HT-29 (cell line): Measurements from ENCODE around the gene NUP210. TPM values are rescaled to one million over a fixed set of nuclear protein-coding genes. Genes with fewer than 3 reads are reported as not detected.

Source experiments
- DNase-seq: peaks from one replicate; pipeline ENCODE4 v3.0.0-alpha.2; 2015; ENCODE audit warnings: low spot score
- total RNA-seq: library from RNA; depleted of rRNA; stranded (reverse); fragments of >200 nt; shearing (Covaris generic); gene quantifications from 2 replicates; pipeline ENCODE4 v1.2.3, GENCODE V29; 2014

The NUP210 gene
- total RNA-seq, 1 experiment from 2014 or later = 77.2 TPM

DNA sequence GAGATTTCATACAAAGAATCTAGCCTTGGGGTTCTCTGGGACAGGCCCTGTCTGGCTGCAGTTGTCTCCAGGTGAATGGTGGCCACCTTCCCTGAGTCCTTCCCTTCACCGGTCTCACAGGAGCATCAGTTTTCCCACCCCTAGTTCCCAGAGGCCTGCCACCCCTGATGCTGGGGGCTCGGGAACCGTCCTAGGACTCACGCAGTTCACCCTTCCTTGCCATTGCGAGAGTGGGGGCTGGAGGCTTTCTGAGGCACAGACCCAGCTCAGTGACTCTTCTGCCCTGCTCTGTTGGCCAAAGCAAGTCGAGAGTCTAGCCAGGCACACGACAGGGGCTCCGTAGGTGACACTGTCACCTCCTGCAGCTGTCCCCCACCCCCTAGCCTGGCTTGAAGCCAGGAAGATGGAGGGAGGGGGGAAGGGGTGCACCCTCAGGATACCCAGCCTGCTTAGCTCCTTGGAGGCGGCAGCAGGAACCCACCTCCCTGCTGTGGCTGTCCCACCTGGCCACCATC, 130.3 kb downstream of the NUP210 start:
- DNase-seq = no peak

DNA sequence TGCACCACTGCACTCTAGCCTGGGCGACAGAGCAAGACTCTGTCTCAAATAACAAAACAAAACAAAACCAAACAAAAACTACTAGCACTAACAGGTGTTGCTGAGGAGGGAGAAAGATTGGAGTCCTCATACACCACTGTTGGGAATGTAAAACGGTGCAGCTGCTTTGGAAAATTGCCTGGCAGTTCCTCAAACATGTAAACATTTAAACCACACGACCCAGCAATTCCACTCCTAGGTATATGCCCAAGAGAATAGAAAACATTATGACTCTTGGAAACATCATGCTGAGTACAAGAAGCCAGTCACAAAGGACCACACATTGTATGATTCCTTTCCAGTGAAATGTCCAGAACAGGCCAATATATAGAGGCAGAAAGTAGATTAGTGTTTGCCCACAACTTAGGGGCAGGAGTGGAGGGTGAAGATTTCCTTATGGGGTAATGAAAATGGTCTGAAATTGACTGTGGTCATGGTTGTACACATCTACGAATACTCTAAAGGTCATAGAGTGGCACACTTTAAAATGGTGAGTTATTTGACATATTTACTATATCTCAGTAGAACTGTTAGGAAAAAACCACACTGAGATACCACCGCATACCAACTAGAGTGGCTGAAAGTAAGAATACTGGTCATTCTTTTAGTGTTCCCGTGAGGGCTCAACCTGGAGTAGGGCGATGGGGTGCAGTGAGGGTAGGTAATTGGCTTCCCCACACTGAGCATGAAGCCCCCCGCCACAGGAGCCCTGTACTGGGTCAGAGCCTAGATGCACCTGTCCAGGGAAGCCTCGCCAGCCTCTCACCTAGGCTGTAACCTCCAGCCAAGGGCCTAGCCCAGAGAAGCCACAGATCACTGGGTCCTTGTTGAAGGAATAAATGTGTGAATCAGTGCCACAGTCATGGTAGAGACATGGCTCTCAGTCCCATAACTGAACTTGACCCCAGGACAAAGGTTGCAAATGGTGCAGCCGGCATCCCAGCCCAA, 131.1 kb downstream of the NUP210 start:
- DNase-seq = no peak

DNA sequence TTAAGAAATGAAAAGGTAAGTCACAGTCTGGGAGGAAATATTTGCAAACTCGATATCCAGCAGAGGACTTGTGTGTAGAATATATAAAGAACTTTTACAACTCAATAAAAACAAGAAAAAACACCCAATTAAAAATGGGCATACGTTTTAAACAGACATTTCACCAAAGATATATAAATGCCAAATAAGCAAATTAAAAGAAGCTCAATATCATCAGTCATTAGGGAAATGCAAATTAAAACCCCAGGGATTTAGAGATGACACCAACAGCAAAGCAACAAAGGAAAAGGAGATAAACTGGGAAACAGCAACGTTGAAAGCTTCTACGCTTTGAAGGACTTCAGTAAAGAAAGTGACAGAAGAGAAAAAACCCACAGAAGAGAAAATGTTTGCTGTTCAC, 132.3 kb downstream of the NUP210 start:
- no peak for DNase-seq

DNA sequence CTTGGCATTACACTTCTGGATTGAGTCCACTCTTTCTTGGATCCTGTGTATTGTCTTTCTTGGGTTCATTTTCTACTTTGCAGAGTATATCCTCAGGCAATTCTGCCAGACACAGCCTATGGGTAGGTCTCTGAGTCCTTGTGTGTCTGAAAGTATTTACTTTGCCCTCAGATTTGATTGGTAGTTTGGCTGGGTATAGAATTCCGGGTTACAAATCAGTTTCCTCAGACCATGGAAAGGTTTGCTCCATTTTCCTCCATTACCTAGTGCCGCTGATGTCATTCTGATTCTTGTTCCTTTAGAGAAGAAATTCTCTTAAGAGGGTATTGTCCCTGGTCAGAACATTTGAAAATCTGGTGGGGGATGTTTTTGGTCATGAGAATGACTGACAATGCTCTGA, 133.2 kb downstream of the NUP210 start:
- no peak for DNase-seq

DNA sequence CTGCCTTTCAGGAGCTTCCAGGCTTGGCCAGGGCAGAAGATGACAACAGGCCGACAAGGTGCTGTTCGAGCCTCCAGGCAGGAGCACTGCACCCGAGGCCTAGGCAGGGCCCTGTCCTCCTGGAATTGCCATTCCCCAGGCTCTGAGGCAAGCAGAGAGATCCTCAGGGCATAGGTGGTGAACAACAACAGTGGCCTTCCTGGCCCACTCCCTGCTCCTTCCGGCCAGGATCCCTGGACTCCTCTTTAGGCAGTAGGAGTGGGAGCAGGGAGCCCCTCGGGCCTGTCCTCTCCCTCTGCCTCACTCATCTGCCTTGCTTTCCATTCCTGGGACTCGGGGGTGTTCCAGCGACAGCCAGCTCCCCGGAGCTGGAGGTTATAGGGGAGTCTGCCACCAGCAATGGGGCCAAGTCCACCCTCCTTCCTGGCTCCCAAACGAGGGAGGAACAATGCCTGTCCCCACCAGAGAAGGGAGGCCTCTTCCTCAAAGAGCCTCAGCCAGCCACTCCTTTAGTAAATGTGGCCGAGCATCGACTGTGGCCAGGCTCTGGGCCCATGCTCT, 135.0 kb downstream of the NUP210 start:
- no peak for DNase-seq

DNA sequence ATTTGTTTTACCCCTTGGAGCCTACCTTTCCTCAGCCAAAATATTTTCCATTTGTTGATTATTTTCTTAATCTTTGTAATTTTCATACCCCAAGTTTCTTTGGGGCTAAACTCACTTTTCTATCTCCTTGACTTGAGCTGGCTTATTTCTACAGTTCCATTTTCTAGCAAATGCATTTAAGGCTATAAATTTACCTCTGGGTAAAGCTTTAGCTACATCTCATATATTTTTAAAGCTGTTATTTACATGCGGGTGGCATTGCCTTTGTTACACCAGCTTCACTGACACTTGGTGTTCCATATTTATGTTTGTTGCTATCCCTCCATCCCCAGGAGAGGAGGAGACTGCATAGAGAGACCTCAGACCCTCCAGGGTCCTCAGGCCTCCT, 136.3 kb downstream of the NUP210 start:
- no peak for DNase-seq

DNA sequence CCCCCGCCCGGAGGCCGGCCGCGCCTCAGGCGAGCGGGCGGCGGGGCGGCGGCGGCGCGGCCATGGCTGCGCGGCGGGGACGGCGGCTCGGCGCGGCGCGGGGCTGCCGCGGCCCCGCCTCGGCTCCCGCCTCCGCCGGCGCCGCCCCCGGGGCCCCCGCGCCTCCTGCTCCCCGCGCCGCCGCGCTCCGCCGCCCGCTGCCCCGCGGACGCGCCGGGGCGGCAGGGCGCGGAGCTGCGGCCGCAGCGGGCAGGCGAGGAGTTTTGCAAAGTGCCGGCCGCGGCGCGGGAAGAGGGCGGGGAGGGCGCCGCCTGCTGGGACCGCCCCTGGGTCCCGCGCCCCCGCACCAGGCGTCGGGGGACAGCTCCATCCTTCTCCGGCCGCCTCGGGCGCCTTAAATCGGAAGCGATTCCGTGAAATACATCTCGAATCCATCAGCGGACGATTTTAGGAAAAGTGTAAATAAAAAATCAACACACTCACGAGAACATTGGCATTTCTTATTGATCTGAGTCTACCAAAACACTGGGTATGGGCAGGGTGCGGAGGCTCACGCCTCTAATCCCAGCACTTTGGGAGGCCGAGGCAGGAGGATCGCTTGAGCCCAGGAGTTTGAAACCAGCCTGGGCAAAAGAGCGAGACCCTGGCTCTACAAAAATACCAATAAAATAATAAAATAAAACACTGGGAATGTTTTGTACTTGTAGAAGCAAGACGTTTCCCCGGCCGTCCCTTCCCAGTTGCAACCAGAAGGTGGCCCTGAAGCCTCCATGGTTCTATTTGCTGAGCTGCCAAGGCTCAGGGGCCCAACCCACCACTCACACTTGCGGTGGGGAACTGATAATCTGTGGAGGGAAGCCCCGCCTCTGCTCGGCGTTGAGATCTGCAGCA, 136.9 kb downstream of the NUP210 start:
- no peak for DNase-seq

DNA sequence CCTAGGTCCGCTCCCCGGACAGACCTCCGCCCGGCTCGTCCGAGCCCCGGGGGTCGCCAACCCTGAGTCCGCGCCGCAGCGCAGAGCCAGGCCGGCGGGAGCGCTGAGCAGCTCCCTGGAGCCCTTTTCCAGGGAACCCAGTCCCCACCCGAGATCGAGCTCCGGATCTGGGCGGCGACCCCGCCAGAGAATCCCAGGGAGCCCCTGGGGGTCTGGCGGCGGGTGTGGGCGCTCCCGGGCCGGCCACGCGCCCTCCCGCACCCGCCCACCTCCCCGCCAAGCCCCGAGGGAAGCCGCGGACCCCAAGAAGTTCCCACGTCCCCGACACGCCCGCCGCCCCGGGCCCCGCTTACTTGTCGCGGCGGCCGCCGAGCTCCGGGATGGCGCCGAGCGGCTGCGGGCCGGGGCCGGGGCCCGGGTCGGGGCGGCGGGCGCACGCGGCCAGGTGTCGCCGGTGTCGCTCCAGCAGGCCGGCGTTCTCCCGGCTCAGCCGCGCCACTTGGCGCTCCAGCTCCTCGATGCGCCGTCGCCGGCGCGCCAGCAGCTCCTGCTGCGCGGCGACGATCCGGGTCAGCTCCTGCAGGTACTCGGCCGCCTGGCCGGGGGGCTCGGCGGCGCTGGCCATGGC, 137.7 kb downstream of the NUP210 start:
- no peak for DNase-seq

DNA sequence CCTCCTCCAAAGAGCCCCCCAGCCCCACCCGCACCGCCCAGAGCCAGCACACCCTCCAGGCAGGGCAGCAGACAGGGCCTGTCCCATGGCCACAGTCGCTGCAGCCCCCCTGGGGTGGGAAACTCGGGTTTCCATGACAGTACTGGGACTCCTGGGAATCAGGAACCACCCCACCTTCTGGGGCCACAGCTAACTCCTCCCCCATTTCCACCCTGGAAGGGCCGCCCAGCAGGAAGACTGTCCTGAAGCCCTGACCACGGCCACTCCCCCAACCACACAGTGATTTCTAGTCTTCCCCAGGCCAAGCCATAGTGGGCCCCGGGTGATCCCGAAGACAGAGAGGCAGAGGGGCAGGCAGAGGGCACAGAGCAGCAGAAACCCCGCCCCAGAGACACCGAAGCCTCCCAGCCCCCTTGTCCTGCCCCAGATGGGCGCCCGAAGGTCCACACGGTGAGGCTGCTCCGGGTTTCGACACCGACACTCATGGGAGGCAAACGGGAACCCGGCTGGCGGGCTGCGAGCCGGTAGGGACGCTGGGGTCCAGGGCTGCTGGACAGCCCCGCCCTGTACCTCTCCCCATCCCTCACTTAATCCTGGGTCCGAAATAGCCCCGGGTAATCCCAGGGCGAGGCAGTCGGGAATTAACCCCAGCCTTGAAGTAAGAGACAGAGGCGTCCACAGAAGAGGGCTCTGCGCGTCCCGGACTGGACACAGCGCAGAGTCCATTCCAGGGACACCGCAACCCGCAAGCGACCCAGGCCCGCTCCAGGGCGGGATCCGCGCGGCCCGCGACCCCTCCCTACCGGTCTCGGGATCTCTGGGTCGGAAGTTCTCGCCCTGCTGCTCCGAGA, 138.4 kb downstream of the NUP210 start:
- DNase-seq = no peak

DNA sequence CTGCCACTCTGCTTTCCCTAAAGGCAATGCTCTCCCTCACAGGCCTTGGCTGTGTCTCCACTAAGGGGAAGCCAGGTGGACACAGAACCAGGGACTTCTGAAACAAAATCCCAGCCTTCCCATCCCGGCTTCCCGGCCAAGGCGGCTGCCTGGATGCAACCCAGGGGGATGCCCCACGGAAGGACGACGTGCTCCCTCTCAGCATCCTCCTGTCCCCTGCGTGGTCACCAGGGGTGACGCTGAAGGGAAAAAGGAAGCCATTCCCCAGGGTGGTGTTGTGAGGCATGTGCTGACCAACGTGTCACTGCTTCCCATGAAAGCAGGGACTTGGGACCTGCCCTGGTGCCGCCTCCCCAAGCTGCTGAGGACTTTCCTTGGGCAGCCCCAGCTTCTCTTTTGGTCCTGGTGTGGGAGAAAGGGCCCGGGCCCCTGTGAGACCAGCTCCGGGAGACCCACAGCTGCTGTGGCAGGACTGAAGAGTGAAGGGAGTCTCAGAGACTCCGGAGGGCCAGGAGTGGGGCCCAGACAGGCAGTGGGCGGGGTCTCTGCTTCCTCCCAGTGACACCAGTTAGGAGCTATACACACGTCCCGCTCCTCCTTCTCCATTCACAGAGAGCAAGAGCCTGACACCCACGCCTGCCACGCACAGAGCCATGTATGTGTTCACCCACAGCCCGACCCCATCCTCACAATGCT, 139.2 kb downstream of the NUP210 start:
- no peak for DNase-seq

DNA sequence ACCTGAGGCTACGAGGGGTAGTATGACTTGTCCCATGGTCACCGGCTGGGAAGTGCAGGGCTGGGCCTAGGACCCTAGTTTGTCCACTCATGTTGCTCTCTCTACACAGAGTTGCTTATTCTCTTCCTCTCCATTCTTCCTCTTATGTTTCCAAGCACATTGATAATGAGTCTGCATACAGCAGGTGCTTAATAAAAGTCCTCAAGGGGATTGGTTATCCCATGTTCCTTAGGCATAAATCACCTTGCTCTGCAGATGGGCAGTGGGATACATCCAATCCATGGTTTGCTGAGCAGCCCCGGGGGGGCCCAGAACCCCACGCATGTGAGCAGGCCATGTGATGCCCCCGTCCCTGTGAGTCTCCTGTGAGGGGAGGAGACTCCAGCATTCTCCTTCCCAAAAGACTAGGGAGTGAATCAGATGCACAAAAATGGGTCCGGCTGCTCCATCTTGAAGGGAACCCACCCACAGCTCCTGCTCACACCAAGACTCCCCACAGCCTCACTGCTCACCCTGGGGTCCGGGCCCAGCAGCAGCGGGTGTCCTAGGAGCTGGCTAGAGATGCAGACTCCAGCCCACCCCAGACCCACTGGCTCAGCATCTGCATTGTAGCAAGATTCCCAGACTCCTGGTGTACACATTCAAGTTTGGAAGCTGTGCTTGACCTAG, 139.9 kb downstream of the NUP210 start:
- no peak for DNase-seq

DNA sequence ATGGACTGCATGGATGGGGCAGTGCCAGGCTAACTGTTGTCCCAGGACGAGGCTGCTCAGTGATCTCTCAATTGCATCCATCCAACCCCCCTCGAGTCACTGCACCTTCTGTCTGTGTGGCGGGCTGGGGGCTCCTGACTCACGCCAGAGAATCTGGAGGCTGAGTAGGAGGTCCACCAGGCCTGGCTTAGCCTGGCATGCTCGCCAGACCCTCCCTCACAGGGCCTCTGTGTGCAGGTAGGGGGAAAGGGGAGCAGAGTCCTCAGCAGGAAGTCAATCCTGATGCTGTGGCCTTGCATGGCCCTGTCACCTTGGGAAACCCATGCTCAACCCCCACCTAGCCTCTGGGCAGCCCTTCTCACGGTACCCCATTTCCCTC, 140.6 kb downstream of the NUP210 start:
- DNase-seq = no peak

DNA sequence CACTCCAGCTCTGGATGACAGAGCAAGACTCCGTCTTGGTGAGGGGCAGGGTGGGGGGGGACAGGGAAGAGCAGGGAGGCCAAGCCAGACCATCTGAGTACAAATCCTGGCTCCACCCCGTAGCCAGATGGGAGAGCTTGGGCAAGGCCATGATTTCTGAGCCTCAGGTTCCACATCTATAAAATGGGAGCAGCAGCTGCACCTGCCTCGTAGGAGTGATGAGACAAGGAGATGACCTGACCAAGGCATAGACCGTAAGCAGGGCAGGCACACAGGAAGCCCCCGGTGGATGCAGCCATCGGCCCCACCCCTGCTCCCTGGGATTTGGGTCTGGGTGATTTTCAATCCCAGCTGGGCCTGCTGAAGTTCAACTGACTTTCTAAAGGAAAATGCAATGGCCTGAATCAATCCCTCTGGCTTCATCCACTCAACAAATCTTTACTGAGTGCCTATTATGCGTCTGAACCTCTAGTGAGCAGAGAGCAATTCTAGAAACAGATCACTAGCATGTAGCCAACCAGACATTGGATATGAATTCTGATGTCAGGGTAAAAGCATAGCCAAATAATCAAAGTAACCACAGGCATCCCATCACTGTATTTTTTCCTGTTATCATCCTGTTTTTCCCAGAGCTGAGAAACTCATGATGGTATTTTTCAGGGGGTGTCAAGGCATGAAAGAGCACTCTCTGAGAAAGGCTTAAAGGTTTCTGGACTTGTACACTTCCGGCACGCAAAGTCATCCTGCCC, 141.2 kb downstream of the NUP210 start:
- no peak for DNase-seq

DNA sequence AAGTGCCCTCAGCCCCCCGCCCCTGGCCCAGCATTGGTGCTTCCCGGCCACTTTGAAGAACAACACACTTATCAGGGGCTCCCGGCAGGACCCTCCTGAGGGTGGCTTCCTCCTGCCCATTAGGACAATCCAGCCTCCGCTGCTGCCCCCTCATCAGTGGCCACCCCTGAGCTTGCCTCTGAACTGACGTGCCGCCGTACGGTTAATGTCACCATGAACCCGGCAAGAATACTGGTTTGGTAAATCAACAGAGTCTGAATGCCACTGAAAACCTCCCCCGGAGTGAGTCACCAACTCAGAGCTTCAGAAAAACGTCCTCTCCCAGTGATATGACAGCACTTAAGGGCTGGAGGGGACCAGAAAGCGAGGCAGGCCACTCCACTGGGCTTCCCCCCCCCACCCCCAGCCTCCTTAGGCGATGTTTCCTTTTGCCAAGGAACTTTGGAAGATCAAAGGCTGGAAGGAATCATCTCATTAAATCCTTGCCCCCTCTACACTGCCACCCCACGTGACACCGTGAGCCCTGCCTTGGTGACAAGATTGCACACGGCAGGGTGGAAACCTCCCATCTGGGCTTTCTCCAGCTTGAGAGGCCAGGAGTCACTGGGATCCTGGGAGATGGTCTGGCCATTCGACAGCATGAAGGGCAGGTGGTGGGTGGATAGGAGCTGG, 142.1 kb downstream of the NUP210 start:
- DNase-seq = no peak

DNA sequence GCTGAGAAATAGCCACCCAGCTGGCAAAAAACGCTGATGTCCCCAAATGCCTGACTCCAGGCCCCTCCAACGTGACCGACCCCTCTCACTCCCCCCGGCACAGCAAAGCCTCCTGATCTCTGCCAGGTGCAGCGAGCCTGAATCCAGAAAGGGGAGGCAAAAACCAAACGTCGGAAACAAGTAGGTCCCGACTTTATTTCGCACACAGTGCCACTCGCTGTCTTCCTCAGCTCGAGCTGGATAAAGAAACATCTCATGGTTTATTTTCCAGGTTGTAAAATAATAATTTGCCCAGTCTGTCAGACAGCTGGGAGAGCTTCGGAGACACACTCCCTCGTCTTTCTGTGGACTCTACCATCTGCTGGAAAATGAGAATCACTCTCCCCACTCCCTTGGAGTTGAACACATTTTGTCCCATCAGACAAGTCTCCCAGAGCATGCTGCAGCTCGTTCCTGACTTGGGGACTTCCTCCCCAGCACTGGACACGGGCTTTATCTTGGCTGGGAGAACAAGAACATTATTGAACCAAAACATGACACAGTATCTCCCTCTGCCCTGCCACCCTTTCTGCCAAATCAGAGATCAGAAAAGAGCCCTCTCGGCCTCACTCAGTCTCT, 142.8 kb downstream of the NUP210 start:
- DNase-seq = no peak

DNA sequence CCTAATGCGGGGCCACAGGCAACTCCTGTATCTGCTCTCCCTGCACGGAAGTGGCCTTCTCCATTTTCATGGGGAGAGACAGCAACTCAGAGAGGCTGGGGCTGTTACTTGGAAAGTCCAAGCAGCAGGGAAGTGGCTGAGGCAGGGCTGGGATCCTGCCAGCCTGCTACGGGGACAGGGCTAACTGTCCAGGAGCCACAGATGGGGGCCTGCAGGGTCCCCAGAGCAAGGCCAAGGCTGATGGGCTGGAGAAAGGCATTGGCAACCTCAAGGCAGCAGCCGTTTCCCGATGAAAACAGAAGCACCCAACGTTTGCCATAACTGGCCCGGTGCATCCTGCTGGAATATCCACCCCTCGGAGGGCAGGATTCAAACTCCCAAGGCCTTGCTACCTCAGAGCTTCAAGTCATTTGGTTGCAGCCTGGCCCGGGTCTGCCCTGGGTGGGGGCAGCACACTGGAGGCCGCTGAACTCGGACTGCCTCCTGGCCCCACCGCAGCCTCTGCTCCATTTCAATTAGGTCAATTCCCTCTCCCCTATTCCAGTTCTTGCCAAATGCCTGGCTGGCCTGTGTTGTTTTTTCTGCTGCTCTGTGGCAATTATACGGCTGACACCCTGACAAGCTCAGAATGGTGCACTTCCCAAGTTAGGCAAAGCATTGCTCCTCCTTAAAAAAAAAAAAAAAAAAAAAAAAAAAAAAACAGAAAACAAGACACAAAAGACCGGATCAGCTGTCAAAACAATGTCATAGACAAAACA, 143.5 kb downstream of the NUP210 start:
- no peak for DNase-seq
